Measurements from ENCODE around the gene MOV10L1.

Gene MOV10L1

DNA sequence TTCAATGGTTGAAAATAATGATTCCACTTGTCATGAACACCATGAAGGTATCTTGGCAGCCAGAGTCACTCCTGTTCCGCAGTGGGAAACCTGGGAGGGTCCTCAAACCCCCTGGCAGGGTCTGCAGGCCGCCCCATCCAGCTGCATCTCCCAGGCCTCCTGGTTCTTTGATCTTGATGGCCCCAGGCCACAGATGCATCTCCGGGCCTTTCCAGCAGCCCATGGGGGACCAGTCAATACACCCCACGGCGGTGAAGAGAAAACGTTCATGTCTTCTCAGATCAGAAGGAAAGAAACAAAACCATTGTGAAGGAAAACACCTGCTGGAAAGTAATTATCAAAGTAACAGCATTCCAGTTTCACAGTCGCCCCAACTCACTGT, 29.9 kb upstream of the MOV10L1 start:
- no peak for DNase-seq

DNA sequence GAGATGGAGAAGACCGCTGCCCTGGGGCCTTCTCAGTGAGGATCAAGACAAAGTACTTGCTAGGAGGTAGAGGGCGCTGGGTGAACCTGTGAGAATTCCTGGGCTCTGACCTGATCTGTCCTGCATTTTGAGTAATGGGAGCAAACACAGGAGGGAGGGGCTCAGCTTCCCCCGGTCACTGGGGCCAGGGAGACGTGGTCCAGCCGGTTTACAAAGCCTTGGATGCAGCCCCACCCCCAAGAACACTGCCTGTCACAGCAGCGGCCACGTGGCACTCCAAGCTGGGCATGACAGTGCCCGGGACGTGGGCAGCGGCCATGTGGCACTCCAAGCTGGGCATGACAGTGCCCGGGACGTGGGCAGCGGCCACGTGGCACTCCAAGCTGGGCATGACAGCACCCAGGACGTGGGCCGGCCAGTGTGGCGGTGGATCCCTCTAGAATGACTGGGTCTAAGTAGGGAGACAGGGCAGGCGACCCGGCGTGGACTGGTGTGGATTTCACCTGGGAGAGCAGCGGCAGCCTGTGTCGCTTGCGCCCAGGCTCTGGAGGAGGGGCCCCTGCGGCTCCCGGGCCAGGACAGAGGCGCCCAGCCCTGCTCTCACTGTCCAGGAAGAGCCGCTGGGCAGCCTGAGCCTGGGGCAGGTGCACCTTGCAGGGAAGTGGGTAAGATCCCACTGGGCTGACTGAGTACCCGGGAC, 29.2 kb upstream of the MOV10L1 start:
- no peak for DNase-seq

DNA sequence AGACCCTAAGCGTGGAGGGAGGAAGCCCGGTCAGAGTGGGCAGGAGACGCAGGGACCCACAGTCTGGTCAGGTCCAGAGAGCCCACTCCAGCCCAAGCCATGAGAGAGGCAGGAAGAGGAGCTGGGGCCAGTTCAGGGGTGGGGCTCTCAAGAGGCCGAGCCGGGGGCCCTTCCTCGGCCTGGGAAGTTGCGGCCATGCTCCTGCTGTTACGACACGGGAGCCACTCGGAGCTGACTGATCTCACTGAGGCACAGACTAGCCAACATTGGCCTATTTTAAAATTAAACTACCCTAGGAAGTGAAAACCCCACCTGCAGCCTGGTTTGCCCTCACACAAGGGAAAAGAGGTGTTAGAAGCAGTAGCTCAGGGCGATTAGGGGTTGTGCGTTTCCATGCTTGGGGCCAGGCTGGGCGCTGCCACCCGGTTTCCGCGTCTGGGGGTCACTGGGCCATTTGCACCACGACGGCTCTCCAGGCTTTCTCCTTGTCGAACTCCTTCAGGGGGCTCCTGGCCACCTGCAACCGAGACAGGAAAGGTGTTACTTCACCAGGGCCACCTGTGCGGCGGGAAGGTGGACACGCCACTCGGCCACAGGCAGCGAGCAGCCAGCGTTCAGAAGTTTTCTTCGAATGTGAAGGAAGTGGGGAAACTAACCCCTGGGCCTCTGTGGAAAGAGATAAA, 28.5 kb upstream of the MOV10L1 start:
- no peak for DNase-seq

DNA sequence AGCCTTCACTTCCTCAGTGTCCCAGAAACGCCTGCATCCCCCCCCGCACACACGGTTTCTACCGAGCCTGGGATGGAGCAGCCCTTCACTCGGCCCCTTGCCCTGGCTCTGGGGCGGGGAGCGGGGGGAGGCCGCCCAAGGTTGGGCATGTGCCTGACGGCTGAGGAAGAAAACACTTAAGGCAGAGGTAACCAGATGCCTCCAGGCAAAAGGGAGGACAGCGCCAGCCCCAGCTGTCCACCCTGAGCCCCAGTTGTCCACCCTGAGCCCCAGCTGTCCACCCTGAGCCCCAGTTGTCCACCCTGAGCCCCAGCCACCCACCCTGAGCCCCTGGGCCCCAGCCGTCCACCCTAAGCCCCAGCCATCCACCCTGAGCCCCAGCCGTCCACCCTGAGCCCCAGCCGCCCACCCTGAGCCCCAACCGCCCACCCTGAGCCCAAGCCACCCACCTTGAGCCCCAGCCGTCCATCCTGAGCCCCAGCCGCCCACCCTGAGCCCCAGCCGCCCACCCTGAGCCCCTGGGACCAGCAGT, 27.9 kb upstream of the MOV10L1 start:
- DNase-seq = no peak

DNA sequence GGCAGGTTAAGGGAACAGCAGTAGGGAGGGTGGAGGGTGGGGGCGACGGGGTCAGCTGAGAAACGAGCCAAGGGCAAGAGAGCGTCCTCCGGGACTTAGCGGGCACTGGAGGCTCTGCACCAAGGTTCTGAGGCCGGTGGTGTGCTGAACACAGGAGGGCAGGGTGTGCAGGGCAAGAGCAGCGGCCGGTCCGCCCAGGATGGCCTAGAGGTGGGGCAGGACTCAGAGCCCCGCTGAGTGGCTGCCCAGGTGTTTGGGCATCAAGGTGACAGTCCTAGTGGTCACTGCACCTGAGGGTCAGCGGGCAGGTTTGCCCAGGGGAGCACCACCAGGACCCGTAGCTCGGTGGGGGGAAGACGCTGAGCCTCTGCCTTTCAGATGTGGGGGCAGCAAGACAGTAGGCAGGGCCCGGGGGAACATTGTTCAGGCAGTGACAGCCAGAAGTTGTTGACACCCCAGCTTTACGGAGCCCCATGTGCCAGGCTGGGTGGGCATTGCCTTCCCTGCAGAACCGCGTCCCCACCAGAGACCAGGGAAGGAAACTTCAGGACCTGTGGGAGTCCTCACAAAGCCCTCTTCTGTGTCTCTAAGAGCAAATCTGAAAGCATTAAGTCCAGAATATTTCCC, 27.2 kb upstream of the MOV10L1 start:
- DNase-seq = no peak

DNA sequence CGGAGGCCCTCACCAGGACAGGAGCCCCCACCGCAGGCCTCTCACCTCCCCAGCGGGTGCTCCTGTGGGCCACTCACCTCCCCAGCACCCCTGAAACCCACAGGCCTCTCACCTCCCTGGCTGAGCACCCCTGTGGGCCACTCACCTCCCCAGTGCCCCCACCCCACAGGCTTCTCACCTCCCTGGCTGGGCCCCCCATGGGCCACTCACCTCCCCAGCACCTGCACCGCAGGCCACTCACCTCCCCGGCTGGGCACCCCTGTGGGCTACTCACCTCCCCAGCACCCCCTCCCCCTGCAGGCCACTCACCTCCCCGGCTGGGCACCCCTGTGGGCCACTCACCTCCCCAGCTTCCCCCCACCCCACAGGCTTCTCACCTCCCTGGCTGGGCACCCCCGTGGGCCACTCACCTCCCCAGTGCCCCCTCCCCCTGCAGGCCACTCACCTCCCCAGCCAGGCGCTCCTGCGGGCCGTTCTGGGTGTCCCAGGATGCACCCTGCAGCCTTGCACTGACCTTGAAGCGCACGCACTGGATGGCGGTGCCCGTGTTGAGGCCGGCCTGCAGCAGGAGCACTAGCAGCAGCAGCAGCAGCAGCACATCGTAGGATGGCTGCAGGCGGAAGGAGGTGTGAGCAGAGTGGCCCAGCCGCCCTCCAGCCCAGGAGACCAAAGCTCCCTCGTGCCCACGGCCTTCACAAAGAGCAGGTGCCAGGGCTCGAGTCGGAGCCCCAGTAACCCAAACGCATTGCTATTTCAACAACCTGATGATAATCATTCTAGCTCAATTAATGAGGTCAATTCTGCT, 26.0 kb upstream of the MOV10L1 start:
- no peak for DNase-seq

DNA sequence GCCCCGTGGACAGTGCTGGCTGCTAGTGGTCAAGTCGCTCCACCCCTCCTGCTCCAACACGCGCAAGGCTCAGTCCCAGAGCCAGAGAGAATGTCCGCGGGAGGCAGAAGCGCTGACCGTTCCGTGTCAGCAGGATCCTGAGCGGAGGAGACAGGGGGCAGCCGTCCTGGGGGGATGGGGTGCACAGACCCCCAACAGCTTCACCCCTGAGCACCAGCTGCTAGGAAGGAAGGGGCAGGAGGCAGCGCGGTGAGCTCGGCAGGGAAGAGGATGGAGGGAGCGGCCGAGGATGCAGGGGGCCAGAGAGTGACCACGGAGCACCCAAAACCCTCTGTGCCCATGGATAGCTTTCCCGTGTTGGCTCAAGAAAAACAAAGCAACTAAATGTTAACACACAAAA, 25.4 kb upstream of the MOV10L1 start:
- DNase-seq = no peak

DNA sequence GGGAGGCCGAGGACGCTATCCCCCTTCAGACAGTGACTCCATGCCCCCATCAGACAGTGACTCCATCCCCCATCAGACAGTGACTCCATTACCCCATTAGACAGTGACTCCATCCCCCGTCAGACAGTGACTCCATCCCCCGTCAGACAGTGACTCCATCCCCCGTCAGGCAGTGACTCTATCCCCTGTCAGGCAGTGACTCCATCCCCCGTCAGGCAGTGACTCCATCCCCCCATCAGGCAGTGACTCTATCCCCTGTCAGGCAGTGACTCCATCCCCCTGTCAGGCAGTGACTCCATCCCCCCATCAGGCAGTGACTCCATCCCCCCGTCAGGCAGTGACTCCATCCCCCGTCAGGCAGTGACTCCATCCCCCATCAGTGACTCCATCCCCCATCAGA, 22.6 kb upstream of the MOV10L1 start:
- no peak for DNase-seq

DNA sequence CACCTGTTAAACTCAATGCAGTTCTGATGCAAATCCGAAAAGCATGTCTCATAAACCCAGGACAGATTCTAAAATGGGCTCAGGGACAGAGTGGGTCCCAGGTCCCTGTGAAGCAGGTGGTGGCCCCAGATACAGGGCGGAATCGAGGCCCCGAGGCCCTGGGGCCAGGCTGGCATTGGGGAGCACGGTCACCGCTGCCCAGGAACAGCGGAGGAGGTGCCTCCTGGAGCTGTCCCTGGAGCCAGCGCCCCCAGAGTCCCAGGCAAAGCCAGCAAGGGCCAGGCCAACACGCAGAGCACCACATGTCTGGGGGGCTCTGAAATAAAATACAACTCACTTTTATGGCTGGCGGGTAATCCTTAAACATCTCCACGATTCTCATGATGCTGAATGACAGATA, 21.7 kb upstream of the MOV10L1 start:
- DNase-seq = no peak

DNA sequence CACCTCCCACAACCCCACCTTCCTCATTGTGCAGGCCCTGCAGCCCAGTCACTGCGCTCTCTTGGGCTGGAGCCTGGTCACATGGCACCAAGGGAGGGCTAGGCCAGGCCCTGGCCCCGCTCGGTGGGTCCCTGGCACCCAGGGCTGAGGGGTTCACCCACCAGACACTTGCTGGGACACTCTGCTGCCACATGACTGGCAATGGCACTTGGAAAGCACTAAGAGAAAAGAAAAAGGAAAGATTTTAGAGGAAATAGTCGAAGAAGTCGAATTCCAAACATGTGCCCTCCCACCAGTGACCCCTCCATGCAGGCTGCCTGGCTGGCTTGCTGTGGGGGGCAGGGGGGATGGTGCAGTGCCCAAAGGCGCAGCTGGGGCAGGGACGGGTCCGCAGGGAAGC, 19.4 kb upstream of the MOV10L1 start:
- no peak for DNase-seq

DNA sequence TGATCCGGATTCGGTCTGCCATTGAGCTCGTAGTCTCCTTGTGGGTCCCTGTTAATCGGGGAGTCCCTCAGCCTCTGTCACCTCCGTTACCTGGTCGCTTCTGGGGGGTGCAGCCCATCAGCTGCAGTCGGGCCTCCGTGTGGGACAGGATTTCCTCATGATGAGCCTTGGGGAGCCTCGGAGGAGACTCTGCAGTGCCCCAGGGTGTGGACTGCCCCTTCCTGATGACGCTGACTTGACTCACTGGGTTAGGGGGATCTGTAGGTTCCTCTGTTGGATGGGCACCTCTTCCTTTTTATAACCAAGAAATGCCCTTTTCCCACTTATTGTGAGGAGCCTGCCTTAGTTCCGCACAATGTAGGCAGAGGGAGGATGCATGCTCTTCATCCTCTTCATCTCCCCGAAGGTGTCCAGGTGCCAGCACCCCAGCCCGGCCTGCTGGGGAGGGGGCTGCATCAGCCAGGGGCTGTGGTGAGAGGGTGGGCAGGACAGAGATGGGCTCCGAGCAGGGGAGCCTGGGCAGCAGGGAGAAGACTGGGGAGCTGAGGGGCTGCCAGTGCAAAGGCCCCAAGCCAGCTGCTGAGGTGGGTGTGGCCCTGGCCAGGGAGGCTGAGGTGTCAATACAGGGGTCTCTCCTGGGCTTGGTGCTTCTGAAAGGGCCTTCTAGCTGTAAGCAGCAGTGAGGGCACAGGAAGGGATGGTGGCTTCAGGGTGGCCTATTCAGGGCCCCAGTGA, 18.2 kb upstream of the MOV10L1 start:
- no peak for DNase-seq

DNA sequence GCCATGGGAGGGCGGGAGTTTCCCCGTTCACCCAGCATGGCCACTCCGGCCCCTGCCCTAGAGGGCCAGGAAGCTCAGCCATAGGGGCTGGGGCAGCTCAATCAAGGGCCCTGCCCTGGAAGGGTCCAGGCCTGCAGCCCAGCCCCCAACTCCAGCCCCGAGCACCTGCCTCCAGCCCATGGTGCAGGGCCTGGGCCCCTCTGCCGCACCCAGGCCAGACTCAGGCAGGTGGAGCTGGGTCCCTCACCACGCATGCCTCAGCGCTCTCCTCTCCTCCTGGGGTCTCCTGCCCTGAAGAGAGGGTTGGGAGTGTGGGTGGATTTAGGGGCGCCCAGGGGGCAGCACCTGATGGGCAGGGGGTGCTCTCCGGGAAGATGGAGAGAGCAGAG, 17.6 kb upstream of the MOV10L1 start:
- no peak for DNase-seq

DNA sequence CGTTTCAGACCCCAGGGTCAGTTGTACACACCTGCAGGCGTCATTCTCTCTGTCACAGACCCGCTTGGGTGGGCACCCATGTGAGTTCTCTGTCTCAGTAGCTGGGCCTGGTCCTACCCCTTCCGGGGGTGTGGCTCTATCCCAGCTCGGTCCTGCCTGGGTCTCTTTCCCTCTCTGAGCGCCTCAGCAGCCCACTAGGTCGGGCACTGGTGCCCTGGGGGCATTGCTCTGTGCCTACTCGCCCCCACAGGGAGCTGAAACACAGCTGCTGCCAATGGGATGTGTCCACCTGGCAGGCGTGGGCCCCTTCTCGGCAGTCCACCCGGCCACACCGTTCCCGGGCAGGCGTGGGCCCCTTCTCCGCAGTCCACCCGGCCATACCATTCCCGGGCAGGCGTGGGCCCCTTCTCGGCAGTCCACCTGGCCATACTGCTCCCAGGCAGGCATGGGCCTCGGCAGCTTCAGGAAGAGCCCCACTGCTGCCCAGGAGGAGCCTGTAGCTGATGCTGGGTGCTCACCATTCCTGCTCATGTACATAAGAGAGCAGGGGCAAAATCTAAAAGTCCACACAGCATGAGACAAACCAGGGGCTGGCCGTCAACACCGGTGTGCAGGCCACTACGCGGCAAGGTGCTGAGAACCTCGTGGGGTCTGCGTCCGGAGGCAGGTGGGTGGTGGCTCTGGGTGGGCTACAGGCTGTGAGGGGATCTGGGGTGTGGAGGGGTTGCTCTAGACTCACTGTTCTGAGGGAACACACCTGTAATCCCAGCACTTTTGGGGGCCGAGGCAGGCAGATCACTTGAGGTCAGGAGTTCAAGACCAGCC, 16.9 kb upstream of the MOV10L1 start:
- DNase-seq = no peak

DNA sequence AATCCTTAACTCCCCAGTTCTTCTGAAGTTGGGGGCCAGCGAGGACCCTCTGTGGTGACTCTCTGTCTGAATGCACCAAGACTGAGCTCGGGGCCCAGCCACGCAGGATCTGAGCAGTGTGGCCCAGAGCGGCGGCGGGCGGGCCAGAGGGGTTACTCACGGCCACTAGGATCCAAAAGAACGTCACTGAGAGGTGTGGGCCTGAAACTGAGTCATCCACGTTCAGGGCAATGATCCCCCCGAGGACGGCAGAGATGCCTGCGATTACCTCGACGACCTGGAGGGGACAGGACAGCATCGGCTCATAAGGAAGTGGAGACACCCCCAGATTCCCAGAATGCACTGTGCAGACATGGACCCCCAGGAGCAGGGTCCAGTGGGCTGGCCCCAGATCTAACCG, 15.8 kb upstream of the MOV10L1 start:
- DNase-seq = no peak

DNA sequence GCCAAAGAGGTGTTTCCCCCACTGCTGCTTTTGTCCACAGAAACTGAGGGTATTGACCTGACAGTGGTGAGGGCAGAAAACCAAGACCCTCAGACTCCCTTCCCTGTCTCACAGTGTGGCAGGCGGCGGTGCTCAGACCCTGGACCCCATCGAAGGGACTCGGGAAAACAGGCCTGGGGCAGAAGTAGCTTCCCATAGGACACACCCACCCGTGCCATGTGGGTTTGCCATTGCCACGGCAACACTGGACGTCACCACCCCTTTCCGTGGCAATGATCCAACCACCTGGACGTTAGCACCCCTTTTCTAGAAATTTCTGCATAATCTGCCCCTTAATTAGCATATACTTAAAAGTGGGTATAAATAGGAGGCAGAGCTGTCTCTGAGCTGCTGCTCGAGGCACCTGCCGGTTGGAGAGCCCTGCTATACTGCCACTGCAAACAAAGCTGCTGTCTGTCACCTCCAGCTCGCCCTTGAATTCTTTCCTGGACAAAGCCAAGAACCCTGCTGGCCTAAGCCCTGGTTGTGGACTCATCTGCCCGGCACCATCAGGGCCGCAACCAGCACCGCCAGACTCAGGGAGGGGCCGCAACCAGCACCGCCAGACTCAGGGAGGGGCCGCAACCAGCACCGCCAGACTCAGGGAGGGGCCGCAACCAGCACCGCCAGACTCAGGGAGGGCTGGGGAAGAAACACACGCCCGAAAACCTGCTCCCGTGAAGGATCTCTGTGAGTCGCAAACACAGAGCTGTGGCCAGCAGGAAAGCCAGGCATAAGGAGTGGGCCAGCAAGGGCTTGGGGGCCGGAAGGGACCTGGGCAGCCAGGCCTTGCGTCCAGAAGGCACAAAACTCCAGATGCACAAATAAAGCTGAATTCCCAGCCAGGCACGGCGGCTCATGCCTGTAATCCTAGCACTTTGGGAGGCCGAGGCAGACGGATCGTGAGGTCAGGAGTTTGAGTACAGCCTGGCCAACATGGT, 15.0 kb upstream of the MOV10L1 start:
- no peak for DNase-seq

DNA sequence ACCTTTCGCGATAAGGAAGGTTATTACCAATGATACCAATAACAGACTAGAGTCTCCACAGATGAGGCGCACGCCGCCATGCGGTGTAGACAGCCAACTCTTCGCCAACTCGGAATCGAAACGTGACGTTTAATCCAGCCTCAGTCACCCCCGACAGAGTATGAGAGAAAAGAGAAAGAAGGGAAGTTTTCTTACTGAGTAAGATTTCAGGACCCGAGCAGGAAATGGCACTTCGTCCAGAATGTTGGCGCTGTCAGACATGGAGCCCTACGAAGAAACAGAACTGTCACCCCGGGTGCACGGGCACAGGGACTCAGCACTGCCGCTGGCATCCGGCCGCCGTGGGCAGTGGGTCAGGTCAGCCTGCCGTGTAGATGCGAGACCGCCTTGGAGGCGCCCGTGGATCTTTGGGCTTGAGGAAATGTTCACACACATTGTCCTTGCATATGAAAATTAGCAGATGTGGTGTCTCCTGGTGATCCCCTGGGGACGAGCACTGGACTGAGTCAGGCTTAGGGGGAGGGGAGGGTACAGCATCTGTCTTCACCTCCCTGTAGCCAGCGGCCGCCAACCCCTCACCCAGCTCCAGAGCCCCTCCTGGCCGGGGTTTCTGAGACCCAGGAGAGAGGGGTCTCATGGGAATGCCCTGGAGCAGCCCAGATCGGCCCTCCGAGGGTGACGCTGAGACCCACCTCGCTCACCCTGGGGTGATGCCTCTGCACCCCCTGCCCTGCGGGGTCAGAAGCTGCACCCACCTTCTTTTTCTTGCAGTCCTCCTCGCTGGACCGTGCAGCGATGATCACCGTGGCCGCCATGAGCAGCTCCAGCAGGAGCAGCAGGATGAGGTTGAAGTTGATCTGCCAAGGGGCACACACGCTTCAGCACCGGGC, 12.9 kb upstream of the MOV10L1 start:
- no peak for DNase-seq

DNA sequence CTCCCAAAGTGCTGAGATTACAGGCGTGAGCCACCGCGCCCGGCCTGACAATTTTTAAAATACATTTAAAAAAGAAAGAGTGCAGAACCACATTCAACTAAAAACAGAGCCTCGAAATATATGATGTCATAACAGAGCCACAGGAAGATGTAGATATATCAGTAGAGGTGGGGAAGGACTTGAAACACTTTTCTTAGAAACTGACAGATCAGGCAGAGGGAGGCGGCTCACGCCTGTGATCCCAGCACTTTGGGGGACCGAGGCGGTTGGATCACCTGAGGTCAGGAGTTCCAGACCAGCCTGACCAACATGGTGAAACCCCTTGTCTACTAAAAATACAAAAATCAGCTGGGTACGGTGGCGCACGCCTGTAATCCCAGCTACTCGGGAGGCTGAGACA, 11.6 kb upstream of the MOV10L1 start:
- DNase-seq = no peak

DNA sequence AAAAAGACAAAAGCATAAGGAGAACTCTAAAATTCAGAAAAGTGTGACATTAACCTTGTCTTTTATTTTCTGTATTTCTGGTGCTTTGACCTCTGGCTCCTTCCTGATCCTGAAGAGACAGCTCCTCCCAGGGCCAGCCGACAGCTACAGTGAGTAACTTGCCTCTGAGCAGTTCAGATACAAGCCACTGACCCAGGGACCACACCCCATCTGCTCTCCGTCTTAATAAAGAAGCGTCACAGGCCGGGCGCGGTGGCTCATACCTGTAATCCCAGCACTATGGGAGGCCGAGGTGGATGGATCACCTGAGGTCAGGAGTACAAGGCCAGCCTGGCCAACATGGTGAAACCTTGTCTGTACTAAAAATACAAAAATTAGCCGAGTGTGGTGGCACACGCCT, 11.0 kb upstream of the MOV10L1 start:
- no peak for DNase-seq

DNA sequence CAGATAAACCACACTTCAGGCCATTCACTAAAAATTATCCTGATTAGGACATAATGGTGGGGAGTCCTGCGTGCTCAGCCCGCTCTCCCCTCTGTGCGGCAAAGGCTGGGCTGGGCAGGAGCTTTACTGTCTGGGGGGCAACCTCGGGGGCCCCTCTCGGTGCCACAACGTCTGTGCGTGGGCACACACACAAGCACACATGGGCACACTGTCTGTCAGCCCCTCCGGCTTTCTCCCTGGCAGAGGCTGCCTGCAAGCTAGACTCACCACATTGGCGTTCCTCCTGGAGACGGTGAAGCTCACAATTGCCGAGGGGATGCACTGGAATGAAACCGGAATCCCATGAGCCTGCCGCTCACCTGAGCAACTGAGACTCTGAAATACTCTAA, 9.7 kb upstream of the MOV10L1 start:
- no peak for DNase-seq
